Right lobe of liver (tissue), 4 donors: ENCODE measurements around the gene LDAH.

Experiments
- CTCF ChIP-seq, 4 donors: fragments of 200-600 bp in 3 of 4; fragments of 450-650 bp in 1 of 4; IDR thresholded peaks; one replicate each; pipeline versions ENCODE4 v1.5.1 to v1.8.0; 2016 to 2022; ENCODE audit warnings: antibody characterized with exemption in 4 of 4, mild to moderate bottlenecking in 2 of 4
- POLR2A ChIP-seq: fragments of 450-650 bp; IDR thresholded peaks from one replicate; pipeline ENCODE4 v1.6.1; 2017; ENCODE audit warnings: antibody characterized with exemption, mild to moderate bottlenecking
- donor health status: DM: no; HTN: no; CAD: no.
- donor health status: DM: no; HTN: no; CAD: no.
- donor health status: DM: no; HTN: yes; CAD: no.

- TF ChIP-seq CTCF (IDR thresholded peaks at IDR 0.05) (no peak), POLR2A (no peak)
These were observed 150.5 kb downstream of the LDAH start for GRCh38 chr2:20672201-20672951.
